ENCODE measurements around the gene SF3B2. TPM values are rescaled to one million over a fixed set of nuclear protein-coding genes. Genes with fewer than 3 reads are reported as not detected.

The SF3B2 gene
- total RNA-seq: 100 to 1,000 TPM; 113 to 199 (median 189) TPM
- 100 to 1,000 TPM; 132 to 203 TPM for polyA plus RNA-seq
- long read RNA-seq, donor 1, transcript SF3B2-201 (22 exons, 2,903 nt): major isoform, 211 of 571 reads
- long read RNA-seq, donor 1, transcript SF3B2-212 (4 exons, 616 nt): minor isoform, 12 of 571 reads
- long read RNA-seq, donor 1, partial matches to known transcripts: 252 of 571 reads
- long read RNA-seq, donor 1, other reads (novel, unspliced or antisense): 92 of 571 reads
- long read RNA-seq, donor 2, transcript SF3B2-201 (22 exons, 2,903 nt): major isoform, 16 of 95 reads
- long read RNA-seq, donor 2, partial matches to known transcripts: 67 of 95 reads
- long read RNA-seq, donor 2, other reads (novel, unspliced or antisense): 6 of 95 reads
- long read RNA-seq, donor 3, transcript SF3B2-201 (22 exons, 2,903 nt): major isoform, 364 of 490 reads
- long read RNA-seq, donor 3, partial matches to known transcripts: 36 of 490 reads
- long read RNA-seq, donor 3, other reads (novel, unspliced or antisense): 87 of 490 reads

GRCh38 chr11:66051766-66052663 is at the start of gene SF3B2:
Gene SF3B2 (plus strand): TSS chr11:66052364. CDS start chr11:66052385, 21 bp downstream.
- Histone ChIP-seq H3K27ac (peak within 1 kb of the TSS; percentile 31 to 92), H3K9me3 (no peaks in the 10 kb centered on the region), H3K27me3 (no peaks in the 10 kb centered on the region), H3K4me3 (peak within 1 kb of the TSS; percentile 100), H3K4me1 (ENCODE audit: insufficient read depth) (peaks cover 4% of the 10 kb centered on the region), H3K36me3 (no peaks in the 10 kb centered on the region)
- intact Hi-C loops (cut with DNase I): no loop called here
- peak; percentile 95 to 98 (median 96) for DNase-seq
- 0% methylated on average over 79 to 84 of the region's 84 CpGs for WGBS, 3 donors
- peak; percentile 50 for TF ChIP-seq POLR2A (IDR thresholded peaks at IDR 0.05)
- TF ChIP-seq CTCF (IDR thresholded peaks at IDR 0.05): no peak
- no peak for TF ChIP-seq EP300 (IDR thresholded peaks at IDR 0.05)

GRCh38 chr11:66002648-66003225 is 49.4 kb upstream of the SF3B2 start:
- WGBS, 3 donors: 0 to 1% (median 0%) methylated on average over 34 to 40 of the region's 40 CpGs
- intact Hi-C loops (cut with DNase I): no loop called here
- peak; percentile 62 to 77 (median 71) for DNase-seq
- TF ChIP-seq EP300 (IDR thresholded peaks at IDR 0.05) (no peak), POLR2A (IDR thresholded peaks at IDR 0.05) (no peak), CTCF (IDR thresholded peaks at IDR 0.05) (no peak)
- Histone ChIP-seq H3K4me3 (peak overlapping the region; percentile 74), H3K36me3 (no peaks in the 10 kb centered on the region), H3K9me3 (no peaks in the 10 kb centered on the region), H3K27ac (peak overlapping the region; percentile 79 to 81), H3K4me1 (ENCODE audit: insufficient read depth) (peaks cover 5% of the 10 kb centered on the region), H3K27me3 (no peaks in the 10 kb centered on the region)

- Histone ChIP-seq H3K9me3 (no peaks in the 10 kb centered on the region), H3K27ac (peak overlapping the region in 1 of 2 donors; percentile 79), H3K36me3 (no peaks in the 10 kb centered on the region), H3K4me1 (ENCODE audit: insufficient read depth) (peaks cover 5% of the 10 kb centered on the region), H3K4me3 (peak overlapping the region; percentile 74), H3K27me3 (no peaks in the 10 kb centered on the region)
- intact Hi-C loops (cut with DNase I): no loop called here
- TF ChIP-seq EP300 (IDR thresholded peaks at IDR 0.05): no peak
- TF ChIP-seq CTCF (IDR thresholded peaks at IDR 0.05): no peak
- no peak for TF ChIP-seq POLR2A (IDR thresholded peaks at IDR 0.05)
- DNase-seq: no peak
- WGBS, 3 donors: 52 to 74% (median 54%) methylated on average over 6 of the region's 6 CpGs
Observed at GRCh38 chr11:66003291-66003690, 48.9 kb upstream of the SF3B2 start.

GRCh38 chr11:66004186-66004585 is 48.0 kb upstream of the SF3B2 start:
- no peaks in the 10 kb centered on the region for H3K36me3 ChIP-seq
- no peak overlapping the region for H3K27ac ChIP-seq
- no peak overlapping the region for H3K4me3 ChIP-seq
- H3K27me3 ChIP-seq: no peaks in the 10 kb centered on the region
- H3K9me3 ChIP-seq: no peaks in the 10 kb centered on the region
- H3K4me1 ChIP-seq (ENCODE audit: insufficient read depth): peaks cover 5% of the 10 kb centered on the region
- intact Hi-C loops (cut with DNase I): no loop called here
- no peak for DNase-seq
- no peak for TF ChIP-seq CTCF (IDR thresholded peaks at IDR 0.05)
- TF ChIP-seq EP300 (IDR thresholded peaks at IDR 0.05): no peak
- no peak for TF ChIP-seq POLR2A (IDR thresholded peaks at IDR 0.05)
- WGBS, 3 donors: 64 to 68% (median 66%) methylated on average over 4 of the region's 4 CpGs

All from ovary (tissue), 10 donors.